Measurements from ENCODE around the gene CACNA2D1.
"Not testable (repeated sequence)": the region's sequence is repeated elsewhere in the genome, so short reads cannot be mapped to it uniquely, and the experiment has no call there.

Gene CACNA2D1

DNA sequence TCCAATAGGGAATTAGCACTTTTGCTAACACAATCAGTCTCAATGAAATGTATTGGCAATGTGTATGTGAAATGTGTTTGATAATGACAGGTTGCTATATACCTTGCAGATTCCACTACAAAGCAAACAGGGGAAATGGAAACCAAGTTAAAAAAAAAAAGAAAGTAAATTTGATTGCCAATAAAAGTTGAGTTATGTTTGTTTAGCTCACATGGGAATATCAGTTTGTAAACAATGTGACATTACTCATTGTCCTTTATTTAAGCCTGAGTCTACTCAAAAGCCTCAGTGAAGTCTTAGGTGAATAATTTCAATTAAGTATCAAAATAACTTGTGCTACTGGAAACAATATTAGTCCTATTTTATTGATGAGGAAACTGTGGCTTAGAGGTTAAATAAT, 285.2 kb downstream of the CACNA2D1 start:
- no peak for DNase-seq

- no peak for DNase-seq
Measured at GRCh38 chr7:82156893-82157292, 286.7 kb downstream of the CACNA2D1 start.

GRCh38 chr7:82156168-82156567, 287.4 kb downstream of the CACNA2D1 start:
- peak; percentile 80 for DNase-seq

GRCh38 chr7:82154728-82155127, 288.8 kb downstream of the CACNA2D1 start:
- no peak for DNase-seq

GRCh38 chr7:82153776-82154175, 289.8 kb downstream of the CACNA2D1 start:
- DNase-seq, result no peak

- no peak for DNase-seq
Measured at GRCh38 chr7:82152858-82153257, 290.7 kb downstream of the CACNA2D1 start.

DNA sequence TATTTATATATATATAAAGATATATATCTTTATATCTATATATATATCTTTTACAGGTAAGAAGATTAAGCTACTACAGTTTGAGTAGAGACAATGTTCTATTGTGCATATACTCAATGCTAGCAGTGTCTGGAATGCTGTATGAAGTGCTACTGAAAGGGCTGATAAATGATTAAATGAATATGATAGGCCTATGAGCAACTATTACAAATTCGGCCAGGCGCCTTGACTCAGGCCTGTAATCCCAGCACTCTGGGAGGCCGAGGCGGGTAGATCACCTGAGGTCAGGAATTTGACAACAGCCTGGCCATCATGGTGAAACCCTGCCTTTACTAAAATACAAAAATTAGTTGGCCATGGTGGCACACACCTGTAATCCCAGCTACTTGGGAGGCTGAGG, 297.1 kb downstream of the CACNA2D1 start:
- no peak for DNase-seq

GRCh38 chr7:82142263-82142864, 301.2 kb downstream of the CACNA2D1 start:
- no peak for DNase-seq

DNA sequence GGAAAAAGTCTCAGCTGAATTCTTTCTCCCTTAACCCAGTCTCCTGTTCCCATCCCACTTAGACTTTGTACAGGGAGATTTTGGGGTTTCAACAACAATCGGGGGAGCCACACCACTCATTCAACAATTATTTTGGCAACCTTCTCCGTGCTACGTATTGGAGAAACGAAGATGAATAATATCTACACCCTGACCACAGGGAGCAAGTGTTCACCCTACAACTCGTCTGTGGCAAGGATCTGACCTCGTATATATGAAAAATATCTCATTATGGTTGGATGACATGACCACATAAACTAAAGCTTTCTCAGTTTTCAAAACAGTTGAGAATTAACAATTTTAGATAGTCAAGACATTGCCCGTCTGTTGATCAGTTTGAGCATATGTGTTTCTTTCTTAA, 302.1 kb downstream of the CACNA2D1 start:
- no peak for DNase-seq

- DNase-seq, result not testable (repeated sequence)
Measured at GRCh38 chr7:82140608-82141007, 303.0 kb downstream of the CACNA2D1 start.

- DNase-seq, result no peak
Measured at GRCh38 chr7:82131215-82131614, 312.4 kb downstream of the CACNA2D1 start.

- DNase-seq, result no peak
Measured at GRCh38 chr7:82129091-82129490, 314.5 kb downstream of the CACNA2D1 start.

DNA sequence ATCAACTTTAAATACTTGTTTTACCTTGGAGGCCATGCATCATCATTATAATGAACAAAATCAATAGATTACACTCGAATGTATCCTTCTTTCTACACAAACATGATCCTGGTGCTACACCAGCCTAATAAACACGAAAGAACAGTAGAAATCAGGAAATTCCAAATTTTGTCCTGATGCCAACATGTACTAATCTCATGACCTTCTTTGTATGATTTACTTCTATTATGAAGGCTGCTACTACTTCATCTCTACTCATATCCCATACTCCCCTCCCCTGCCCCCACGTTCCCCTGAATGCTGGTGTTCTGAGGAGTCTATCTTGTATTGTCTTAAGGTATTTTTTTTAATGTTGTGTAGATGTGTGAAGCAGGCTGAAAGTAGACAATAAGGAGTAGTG, 315.0 kb downstream of the CACNA2D1 start:
- no peak for DNase-seq

GRCh38 chr7:82126576-82126975, 317.0 kb downstream of the CACNA2D1 start:
- no peak for DNase-seq

- no peak for DNase-seq
Measured at GRCh38 chr7:82124445-82124844, 319.1 kb downstream of the CACNA2D1 start.

DNA sequence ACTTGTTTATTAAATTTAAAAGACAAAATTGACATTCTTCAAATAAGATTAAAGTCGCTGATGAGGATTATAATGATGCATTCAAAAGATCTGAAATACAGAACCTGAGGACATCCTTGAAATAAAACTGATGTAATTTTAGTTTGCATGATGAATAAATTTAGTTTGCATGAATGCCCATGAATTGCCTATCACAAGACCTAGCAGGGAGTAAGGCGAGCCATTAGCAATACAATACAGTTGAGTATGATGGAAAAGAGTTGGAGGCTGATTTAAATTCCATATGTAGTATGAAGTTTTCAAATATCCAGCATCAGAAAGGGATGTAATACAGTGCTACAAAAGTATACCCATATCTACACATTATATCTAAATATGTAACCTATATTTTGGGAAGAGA, 321.3 kb downstream of the CACNA2D1 start:
- no peak for DNase-seq

- no peak for DNase-seq
Measured at GRCh38 chr7:82114237-82114636, 329.3 kb downstream of the CACNA2D1 start.

DNA sequence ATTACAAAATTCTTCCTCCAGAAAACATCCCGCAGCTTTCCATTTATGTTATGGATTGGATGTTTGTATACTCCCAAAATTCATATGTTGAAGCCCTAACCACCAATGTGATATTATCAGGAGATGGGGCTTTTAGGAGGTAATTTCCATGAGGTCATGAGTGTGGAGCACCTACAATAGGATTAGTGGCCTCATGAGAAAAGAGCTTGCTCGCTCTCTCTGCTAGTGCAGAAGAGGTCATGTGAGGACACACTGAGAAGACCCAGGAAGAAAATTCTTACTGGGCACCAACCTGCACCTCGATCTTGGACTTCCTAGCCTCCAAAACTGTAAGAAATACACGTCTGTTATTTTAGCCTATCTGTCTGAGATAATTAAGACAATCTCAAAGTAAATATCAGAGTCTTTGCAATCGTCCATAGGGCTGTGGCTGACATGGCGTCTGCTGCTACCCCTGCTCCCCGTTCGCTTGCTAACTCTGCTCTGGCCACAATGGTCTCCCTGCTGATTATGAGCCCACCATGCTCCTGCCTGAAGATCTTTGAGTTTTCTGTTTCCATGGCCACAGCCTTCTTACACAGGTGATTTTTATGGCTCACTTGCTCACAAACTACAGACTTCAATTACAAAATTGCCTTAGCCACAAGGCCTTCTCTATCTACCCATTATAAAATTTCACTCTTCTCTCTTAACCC, 333.3 kb downstream of the CACNA2D1 start:
- DNase-seq, result peak; percentile 33

DNA sequence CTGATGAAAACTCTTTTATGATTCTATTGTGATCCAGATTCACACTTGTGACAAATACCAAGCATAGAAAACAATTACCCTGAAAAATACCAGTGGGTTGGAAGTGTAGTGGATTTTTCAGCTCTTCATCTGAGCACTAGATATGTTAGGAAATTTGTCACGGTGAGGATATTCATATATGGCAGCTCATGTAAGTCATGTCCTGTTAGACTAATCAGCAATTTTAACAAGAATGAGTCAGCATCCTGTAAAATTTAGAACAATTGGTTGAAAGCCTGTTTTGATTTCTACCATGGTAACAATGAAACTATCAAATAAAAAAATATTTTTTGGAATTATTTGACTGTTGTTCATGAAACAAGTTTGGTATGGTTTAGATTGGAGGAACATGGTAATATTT, 334.3 kb downstream of the CACNA2D1 start:
- no peak for DNase-seq

DNA sequence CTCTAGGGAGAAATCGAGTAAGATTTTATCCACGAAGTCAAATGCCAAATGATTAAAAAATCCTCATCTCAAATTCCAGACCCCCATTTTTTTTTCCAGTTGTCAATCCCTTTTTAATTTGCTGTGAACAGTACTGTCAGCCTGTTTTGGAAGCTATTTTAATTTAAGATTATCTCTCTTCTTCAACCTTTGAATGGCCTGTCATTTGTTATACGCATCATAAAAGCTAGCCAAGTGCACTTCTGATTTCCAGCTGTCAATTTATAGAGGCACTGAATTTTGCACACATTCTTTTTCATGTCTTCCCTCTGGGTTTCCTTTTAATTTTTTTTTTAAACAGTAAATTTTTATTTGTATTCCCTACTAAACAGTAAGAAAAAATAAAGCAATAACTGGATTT, 337.4 kb downstream of the CACNA2D1 start:
- peak; percentile 11 for DNase-seq

- DNase-seq, result no peak
Measured at GRCh38 chr7:82105463-82105862, 338.1 kb downstream of the CACNA2D1 start.

- no peak for DNase-seq
Measured at GRCh38 chr7:82098414-82098813, 345.2 kb downstream of the CACNA2D1 start.

DNA sequence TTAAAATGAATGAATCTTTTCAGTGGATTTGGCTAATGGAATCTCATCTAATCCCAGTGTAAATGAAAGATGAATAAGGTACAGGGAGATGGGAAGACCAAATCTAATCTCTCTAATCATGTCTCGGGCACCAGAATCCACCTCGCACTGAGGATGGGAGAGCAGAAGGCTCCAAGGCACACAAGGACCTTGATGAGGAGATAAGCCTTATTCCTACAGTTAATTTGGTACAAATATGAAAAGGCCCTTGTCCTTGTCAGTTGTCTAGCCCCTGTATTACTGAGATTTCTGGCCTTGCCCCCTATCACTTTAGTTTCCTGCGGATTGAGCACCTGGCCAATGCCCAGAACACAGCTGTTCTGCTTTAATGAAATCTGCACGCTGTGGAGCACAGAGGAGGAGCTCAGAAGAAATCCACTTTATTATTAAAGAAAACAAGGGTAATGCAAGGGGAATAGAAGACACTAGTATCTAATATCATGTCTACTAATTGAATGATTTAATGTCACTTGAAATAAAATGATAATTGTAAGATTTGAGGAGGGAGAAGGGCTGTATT, 352.4 kb downstream of the CACNA2D1 start:
- no peak for DNase-seq

DNA sequence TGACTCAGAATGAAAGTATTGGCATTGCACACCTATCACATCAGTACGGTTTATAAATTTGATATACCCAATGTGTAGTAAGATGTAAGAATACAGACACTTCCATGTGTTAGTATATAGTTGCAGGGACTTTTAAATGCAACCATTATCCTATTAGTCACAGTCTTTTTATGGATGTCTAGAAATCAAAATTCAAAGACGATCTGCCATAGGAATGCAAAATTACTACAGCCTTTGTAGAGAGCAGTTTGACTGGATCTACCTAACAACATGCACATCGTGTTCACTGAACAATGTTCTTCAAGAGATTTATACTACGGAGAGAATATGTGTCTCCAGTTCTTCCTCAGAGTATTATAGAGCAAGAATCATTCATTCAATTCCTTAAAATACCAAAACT, 356.5 kb downstream of the CACNA2D1 start:
- no peak for DNase-seq

- no peak for DNase-seq
Measured at GRCh38 chr7:82085116-82085515, 358.5 kb downstream of the CACNA2D1 start.
